ENCODE measurements around the gene HDGF.

DNA sequence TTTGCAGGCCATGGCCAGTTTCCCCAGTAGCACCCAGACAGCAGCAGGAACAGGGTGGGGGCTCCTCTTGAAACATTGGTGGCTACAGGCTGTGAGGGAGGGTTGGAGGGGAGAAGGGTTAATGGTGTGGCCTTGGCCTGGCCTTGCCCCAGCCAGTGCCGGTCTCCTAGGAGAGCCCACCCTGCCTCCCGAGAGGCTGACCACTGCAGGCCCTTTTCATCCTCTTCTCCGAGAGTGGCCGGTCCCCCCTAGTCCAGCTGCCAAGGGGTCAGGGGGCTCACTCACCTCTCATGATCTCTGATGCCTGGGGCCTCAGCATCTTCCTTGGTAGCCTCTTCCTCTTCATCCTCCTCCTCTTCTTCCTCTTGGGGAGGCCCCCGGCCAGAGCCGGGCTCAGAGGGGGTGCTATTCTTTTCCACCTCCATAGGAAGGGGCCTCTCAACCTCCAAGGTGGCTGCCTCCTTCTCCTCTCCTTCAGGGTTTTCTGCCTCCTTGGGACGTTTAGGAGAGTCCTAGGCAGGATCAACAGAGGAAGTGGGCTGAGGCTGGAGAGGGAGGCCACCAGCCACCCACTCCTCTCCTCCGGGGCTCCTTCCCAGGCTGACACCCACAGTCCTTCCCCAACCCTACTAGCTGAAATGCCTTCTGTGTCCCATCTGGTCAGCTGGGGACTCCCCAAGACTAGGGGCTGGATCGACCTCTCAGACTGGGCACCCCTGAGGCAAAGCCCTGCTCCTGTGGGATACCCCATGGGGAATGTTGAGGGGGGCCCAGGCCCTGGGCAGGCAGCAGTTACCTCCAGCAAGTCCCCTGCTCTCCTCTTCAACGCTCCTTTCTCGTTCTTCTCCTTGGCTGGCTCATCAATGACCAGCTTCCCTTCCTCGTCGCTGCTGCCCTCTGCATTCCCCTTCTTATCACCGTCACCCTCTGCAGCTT is 7.8 kb downstream of the HDGF start:
- TF ChIP-seq, protein P1, sequence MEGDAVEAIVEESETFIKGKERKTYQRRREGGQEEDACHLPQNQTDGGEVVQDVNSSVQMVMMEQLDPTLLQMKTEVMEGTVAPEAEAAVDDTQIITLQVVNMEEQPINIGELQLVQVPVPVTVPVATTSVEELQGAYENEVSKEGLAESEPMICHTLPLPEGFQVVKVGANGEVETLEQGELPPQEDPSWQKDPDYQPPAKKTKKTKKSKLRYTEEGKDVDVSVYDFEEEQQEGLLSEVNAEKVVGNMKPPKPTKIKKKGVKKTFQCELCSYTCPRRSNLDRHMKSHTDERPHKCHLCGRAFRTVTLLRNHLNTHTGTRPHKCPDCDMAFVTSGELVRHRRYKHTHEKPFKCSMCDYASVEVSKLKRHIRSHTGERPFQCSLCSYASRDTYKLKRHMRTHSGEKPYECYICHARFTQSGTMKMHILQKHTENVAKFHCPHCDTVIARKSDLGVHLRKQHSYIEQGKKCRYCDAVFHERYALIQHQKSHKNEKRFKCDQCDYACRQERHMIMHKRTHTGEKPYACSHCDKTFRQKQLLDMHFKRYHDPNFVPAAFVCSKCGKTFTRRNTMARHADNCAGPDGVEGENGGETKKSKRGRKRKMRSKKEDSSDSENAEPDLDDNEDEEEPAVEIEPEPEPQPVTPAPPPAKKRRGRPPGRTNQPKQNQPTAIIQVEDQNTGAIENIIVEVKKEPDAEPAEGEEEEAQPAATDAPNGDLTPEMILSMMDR (IDR thresholded peaks at IDR 0.05): no peak
- TF ChIP-seq POLR2A (IDR thresholded peaks at IDR 0.05) (no peak), POLR2AphosphoS5 (IDR thresholded peaks at IDR 0.05) (no peak)

Data from upper lobe of left lung (tissue), 4 donors.